Measurements from ENCODE around the gene MDFIC.

MDFIC gene

GRCh38 chr7:115004121-115004520 lies 82.2 kb downstream of the MDFIC start:
- no peak for DNase-seq

- no peak for DNase-seq
Measured at GRCh38 chr7:115005251-115005650, 83.4 kb downstream of the MDFIC start.

- DNase-seq: no peak
Measured at GRCh38 chr7:115005953-115006352, 84.1 kb downstream of the MDFIC start.

GRCh38 chr7:115007751-115008150 lies 85.9 kb downstream of the MDFIC start:
- DNase-seq: no peak

GRCh38 chr7:115008465-115009114 lies 86.7 kb downstream of the MDFIC start:
- DNase-seq: no peak

GRCh38 chr7:115009139-115009538 lies 87.2 kb downstream of the MDFIC start:
- DNase-seq: no peak

- no peak for DNase-seq
Measured at GRCh38 chr7:115009736-115010440, 88.0 kb downstream of the MDFIC start.

GRCh38 chr7:115010441-115010820 lies 88.5 kb downstream of the MDFIC start:
- DNase-seq: no peak

GRCh38 chr7:115013886-115014285 lies 92.0 kb downstream of the MDFIC start:
- peak; percentile 23 to 41 for DNase-seq

- DNase-seq: no peak
Measured at GRCh38 chr7:115014794-115015193, 92.9 kb downstream of the MDFIC start.

GRCh38 chr7:115015619-115016018 lies 93.7 kb downstream of the MDFIC start:
- no peak for DNase-seq

GRCh38 chr7:115019882-115020605 lies 98.2 kb downstream of the MDFIC start:
- DNase-seq: peak; percentile 70 to 72

- peak in 1 of 2 donors; percentile 27 for DNase-seq
Measured at GRCh38 chr7:115023219-115023618, 101.3 kb downstream of the MDFIC start.

- DNase-seq: no peak
Measured at GRCh38 chr7:115024276-115024675, 102.4 kb downstream of the MDFIC start.

- DNase-seq: no peak
Measured at GRCh38 chr7:115032715-115033703, 111.1 kb downstream of the MDFIC start.

GRCh38 chr7:115033917-115034459 lies 112.1 kb downstream of the MDFIC start:
- DNase-seq: no peak

- no peak for DNase-seq
Measured at GRCh38 chr7:115034515-115034914, 112.6 kb downstream of the MDFIC start.

- no peak for DNase-seq
Measured at GRCh38 chr7:115037128-115037802, 115.4 kb downstream of the MDFIC start.

GRCh38 chr7:115038158-115038557 lies 116.3 kb downstream of the MDFIC start:
- no peak for DNase-seq

GRCh38 chr7:115040057-115040456 lies 118.2 kb downstream of the MDFIC start:
- DNase-seq: no peak

- DNase-seq: no peak
Measured at GRCh38 chr7:115040495-115040894, 118.6 kb downstream of the MDFIC start.

- DNase-seq: no peak
Measured at GRCh38 chr7:115042596-115042995, 120.7 kb downstream of the MDFIC start.
